CD4-positive, alpha-beta T cell (primary cell): ENCODE results near the gene RHCG. TPM values are rescaled to one million over a fixed set of nuclear protein-coding genes. Genes with fewer than 3 reads are reported as not detected.

Experiments used
- ATAC-seq: fragments of 200-7000 bp; cut with Tn5 transposase; one replicate; pipeline ENCODE4 v1.10.0; 2022; ENCODE audit warnings: mild to moderate bottlenecking; ENCODE audit not compliant: poor library complexity
- CTCF ChIA-PET: fragments of 350-600 bp; sonication (Branson Sonifier 250); formaldehyde crosslinking; loops from one replicate; lab custom pipeline; 2021; ENCODE audit warnings: antibody characterized with exemption, inconsistent platforms; lab: Charles Lee
- POLR2A ChIA-PET: fragments of 350-600 bp; sonication (Branson Sonifier 250); formaldehyde crosslinking; loops from one replicate; lab custom pipeline; 2021; ENCODE audit warnings: antibody characterized with exemption, inconsistent platforms; lab: Charles Lee
- DNase-seq, 14 experiments: peaks; one replicate each; pipeline ENCODE4 v3.0.0-alpha.2; 2013 to 2020; ENCODE audit warnings: mixed read lengths in 2 of 14
- H3K27ac ChIP-seq, 2 donors: one replicate each; pipeline versions ENCODE4 v1.5.1 to v1.7.0; 2013; ENCODE audit warnings: low read length in 2 of 2, low read depth in 1 of 2, mild to moderate bottlenecking in 1 of 2
- H3K27me3 ChIP-seq, 2 experiments: 1 replicate in 1 of 2; 2 replicates in 1 of 2; pipeline versions ENCODE4 v1.6.1 to v1.7.0; 2013; ENCODE audit warnings: low read length in 2 of 2, control low read depth in 1 of 2, mild to moderate bottlenecking in 1 of 2, moderate library complexity in 1 of 2; ENCODE audit not compliant: insufficient read depth in 2 of 2, control insufficient read depth in 1 of 2
- H3K36me3 ChIP-seq: one replicate; pipeline ENCODE4 v1.6.1; 2013; ENCODE audit warnings: low read length, control low read depth; ENCODE audit not compliant: insufficient read depth
- H3K4me1 ChIP-seq: one replicate; pipeline ENCODE4 v1.6.1; 2013; ENCODE audit warnings: low read length, control low read depth; ENCODE audit not compliant: insufficient read depth
- H3K4me3 ChIP-seq: one replicate; pipeline ENCODE4 v1.5.1; 2013; ENCODE audit warnings: mild to moderate bottlenecking, low read length, moderate library complexity
- H3K9me3 ChIP-seq, 2 experiments: 1 replicate in 1 of 2; 2 replicates in 1 of 2; pipeline versions ENCODE4 v1.6.1 to v1.7.0; 2013; ENCODE audit warnings: low read length in 2 of 2, mild to moderate bottlenecking in 2 of 2, control low read depth in 1 of 2, moderate library complexity in 1 of 2; ENCODE audit not compliant: control insufficient read depth in 1 of 2, insufficient read depth in 1 of 2
- H3K27ac Mint-ChIP-seq: one replicate; pipeline ENCODE4 v1.8.0; 2020; ENCODE audit warnings: mixed read lengths
- H3K27me3 Mint-ChIP-seq: one replicate; pipeline ENCODE4 v1.8.0; 2021; ENCODE audit warnings: mixed read lengths
- H3K36me3 Mint-ChIP-seq: one replicate; pipeline ENCODE4 v1.8.0; 2021; ENCODE audit warnings: low read depth, mixed read lengths
- H3K4me1 Mint-ChIP-seq: one replicate; pipeline ENCODE4 v1.8.0; 2021; ENCODE audit warnings: low read depth, mixed read lengths
- H3K4me3 Mint-ChIP-seq: one replicate; pipeline ENCODE4 v1.8.0; 2020; ENCODE audit warnings: mild to moderate bottlenecking, mixed read lengths
- H3K9me3 Mint-ChIP-seq: one replicate; pipeline ENCODE4 v1.8.0; 2020; ENCODE audit warnings: mixed read lengths
- CTCF ChIP-seq: fragments of 200-600 bp; IDR thresholded peaks from one replicate; pipeline ENCODE4 v1.8.0; 2022; ENCODE audit warnings: antibody characterized with exemption, mild to moderate bottlenecking
- intact Hi-C, 2 experiments: fragments of 100-400 bp; cut with DNase I in 1 of 2; cut with micrococcal nuclease in 1 of 2; formaldehyde crosslinking; loops; one replicate each; pipeline versions ENCODE4 v1.15.1 to v1.9.0; 2023 to 2025; cut with DNase I, micrococcal nuclease
- total RNA-seq, 174 experiments: library from RNA in 2 of 174; stranded (reverse) in 2 of 174; gene quantifications; one replicate each; pipeline ENCODE4 v1.2.3 and lab custom pipeline; 2021 to 2026

Gene RHCG
- total RNA-seq, 2 experiments from 2014 or later, result not detected

- no peak for TF ChIP-seq CTCF
- Histone ChIP-seq H3K4me1 (no peaks in the 10 kb centered on the region), H3K4me3 (no peak overlapping the region), H3K27ac (no peak overlapping the region), H3K36me3 (no peaks in the 10 kb centered on the region), H3K9me3 (no peaks in the 10 kb centered on the region), H3K27me3 (peaks cover 13 to 40% of the 10 kb centered on the region in 2 experiments)
- CTCF ChIA-PET, result interaction anchor here (1.3 kb wide), 2 partner anchors 7 to 65 kb away, joined by 3 to 4 read pairs; no protein-coding TSS in a partner anchor
- Mint-ChIP-seq H3K4me3 (no peak overlapping the region), H3K27me3 (peaks cover 58% of the 10 kb centered on the region), H3K36me3 (no peaks in the 10 kb centered on the region), H3K9me3 (no peaks in the 10 kb centered on the region), H3K27ac (no peak overlapping the region), H3K4me1 (no peaks in the 10 kb centered on the region)
- POLR2A ChIA-PET, result no interaction called here
- no peak for ATAC-seq
- intact Hi-C loops, result no loop called here
- no peak for DNase-seq
These were observed 72.4 kb downstream of the RHCG start for GRCh38 chr15:89423981-89424380.

Other genes starting within 250 kb of the RHCG start
- gene POLG, start 161.8 kb downstream of the RHCG start, total RNA-seq, result 100 to 1,000 TPM; 139 to 140 TPM
- under 1 TPM; 0.05 to 0.06 TPM for gene TICRR, start 78.9 kb upstream of the RHCG start, total RNA-seq
- gene KIF7, start 158.9 kb upstream of the RHCG start, total RNA-seq, result under 1 TPM; 0.08 to 0.20 TPM
- gene PLIN1, start 182.8 kb upstream of the RHCG start, total RNA-seq, result under 1 TPM; 0.08 to 0.22 TPM
- gene PEX11A, start 194.2 kb upstream of the RHCG start, total RNA-seq, result under 1 TPM; 0.22 TPM
- not detected for gene WDR93, start 194.2 kb upstream of the RHCG start, total RNA-seq